ENCODE measurements around the gene CBFA2T3. TPM values are rescaled to one million over a fixed set of nuclear protein-coding genes. Genes with fewer than 3 reads are reported as not detected.
"Not testable (repeated sequence)": the region's sequence is repeated elsewhere in the genome, so short reads cannot be mapped to it uniquely, and the experiment has no call there.

The CBFA2T3 gene
- polyA plus RNA-seq (ENCODE audit: insufficient read length in 10 of 10) = 10 to 100 TPM in 9 of 10 donors, 1 to 10 TPM in 1; 9.4 to 19.0 (median 16.4) TPM
- long read RNA-seq, donor 1 = 0 reads
- long read RNA-seq, donor 2 = 0 reads
- long read RNA-seq, donor 3 = 0 reads
- long read RNA-seq, donor 4, full-length matches to known transcripts = 1 of 1 reads
- long read RNA-seq, donor 4, partial matches to known transcripts = 0 of 1 reads
- long read RNA-seq, donor 4, other reads (novel, unspliced or antisense) = 0 of 1 reads
- long read RNA-seq, donor 5, partial matches to known transcripts = 15 of 16 reads
- long read RNA-seq, donor 5, other reads (novel, unspliced or antisense) = 0 of 16 reads
- long read RNA-seq, donor 6, partial matches to known transcripts = 0 of 1 reads
- long read RNA-seq, donor 6, other reads (novel, unspliced or antisense) = 0 of 1 reads
- long read RNA-seq, donor 7, full-length matches to known transcripts = 2 of 2 reads
- long read RNA-seq, donor 7, partial matches to known transcripts = 0 of 2 reads
- long read RNA-seq, donor 7, other reads (novel, unspliced or antisense) = 0 of 2 reads
- long read RNA-seq, donor 8 = 0 reads
- long read RNA-seq, donor 9 = 0 reads

DNA sequence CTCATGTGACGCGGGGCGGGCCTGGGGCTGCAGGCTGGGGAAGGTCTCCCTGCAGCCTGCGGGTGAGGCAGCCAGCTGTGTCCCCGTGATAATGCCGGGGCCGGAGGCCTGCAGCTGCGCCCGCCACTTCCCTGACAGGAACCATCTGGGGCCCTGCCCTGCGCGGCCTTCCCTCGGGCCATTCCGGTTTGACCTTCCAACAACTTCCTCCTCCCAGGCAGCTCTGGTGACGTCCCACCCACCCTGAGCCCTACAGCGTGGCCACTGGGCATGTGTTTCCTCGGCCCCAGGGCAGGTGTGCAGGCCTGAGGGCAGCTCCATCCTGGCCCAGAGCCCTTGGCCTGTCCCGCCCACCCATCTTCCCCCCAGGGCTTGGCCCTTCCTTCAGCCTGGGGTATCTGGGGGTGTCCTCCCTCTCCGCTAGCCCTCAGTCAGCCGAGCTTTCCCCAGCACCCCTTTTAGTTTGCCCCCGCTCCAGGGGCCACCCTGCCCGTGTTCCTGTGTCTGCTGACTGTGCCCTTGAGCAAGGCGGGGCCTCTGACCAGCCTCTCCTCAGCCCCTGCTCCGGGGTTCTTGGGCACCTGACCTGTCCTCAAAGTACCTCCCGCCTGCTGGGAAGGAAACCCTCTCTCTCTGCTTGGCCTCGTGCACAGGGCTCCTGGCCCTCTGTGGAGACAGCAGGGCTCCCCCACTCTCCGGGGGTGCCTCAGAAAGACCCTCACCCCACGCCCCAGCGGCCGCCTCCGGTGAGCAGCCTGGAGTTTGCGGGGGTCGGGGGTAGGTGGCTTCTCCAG lies at the start of gene CBFA2T3:
CBFA2T3 (minus strand) TSS at position 190 of the 794 bp plus-strand sequence. CDS start 400 bp downstream, outside the sequence.
- peak; percentile 52 to 81 (median 61) for DNase-seq

DNA sequence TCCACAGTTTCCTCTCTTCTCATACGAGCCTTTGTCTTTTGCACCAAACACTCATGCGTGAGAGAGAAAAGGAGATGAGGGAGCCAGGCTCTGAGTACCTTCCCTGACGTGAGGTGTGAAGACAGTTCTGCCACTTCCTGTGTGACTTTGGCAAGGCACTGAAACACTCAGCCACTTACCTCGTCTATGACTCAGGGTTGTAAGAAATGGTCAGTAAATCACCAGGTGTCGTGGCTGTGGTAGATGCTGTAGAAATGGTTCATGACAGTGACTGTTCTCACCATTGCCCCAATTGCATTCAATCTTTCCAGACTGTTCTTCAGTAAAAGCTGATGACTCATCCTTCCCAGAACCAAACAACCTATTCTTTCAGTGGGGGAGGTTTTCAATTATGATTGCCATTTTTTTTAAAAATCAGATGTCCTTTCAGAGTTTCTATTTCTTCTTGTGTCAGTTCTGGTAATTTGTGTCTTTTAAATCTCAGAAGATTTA lies 49.2 kb upstream of the CBFA2T3 start:
- DNase-seq = no peak

DNA sequence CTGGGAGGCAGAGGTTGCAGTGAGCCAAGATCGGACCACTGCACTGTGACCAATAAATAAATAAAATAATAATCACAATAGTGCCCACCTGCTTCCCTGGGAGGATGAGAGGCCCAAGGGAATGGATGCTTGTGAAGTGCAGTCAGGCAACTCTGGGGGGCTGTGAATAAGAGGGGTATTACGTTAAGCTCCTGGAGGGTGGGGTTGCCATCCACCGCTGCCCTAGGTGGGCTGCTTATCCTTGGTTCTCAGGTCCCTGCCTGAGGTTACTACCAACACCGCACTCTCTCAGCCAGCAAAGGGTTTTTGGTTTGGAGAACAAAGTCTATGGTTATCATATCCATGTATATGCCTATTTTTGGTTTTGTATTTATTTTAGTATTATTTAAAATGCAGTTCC lies 48.6 kb upstream of the CBFA2T3 start:
- no peak for DNase-seq

DNA sequence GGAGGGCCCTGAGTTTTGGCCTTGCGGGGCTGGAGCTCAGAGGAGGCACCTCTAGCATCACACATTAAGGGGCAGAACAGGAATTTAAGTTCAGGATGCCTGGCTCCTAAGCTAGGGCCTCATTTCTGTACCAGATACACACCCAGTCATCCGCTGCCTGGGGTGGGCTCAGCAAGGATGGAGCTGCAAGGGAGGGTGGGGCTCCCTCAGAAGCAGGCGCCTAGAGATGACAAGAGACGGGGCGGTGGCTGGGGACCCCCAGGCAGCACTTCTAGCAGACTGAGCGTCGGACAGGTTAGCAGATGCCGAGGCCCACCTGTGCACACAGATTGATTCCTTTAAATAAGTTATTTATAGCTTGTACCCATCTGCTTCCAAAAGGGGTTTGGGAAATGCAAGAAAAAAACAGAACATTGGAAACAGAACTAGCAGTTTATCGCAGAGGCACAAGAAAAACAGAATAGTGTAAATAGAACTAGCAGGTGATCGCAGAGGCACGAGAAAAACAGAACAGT lies 47.6 kb upstream of the CBFA2T3 start:
- DNase-seq = no peak

DNA sequence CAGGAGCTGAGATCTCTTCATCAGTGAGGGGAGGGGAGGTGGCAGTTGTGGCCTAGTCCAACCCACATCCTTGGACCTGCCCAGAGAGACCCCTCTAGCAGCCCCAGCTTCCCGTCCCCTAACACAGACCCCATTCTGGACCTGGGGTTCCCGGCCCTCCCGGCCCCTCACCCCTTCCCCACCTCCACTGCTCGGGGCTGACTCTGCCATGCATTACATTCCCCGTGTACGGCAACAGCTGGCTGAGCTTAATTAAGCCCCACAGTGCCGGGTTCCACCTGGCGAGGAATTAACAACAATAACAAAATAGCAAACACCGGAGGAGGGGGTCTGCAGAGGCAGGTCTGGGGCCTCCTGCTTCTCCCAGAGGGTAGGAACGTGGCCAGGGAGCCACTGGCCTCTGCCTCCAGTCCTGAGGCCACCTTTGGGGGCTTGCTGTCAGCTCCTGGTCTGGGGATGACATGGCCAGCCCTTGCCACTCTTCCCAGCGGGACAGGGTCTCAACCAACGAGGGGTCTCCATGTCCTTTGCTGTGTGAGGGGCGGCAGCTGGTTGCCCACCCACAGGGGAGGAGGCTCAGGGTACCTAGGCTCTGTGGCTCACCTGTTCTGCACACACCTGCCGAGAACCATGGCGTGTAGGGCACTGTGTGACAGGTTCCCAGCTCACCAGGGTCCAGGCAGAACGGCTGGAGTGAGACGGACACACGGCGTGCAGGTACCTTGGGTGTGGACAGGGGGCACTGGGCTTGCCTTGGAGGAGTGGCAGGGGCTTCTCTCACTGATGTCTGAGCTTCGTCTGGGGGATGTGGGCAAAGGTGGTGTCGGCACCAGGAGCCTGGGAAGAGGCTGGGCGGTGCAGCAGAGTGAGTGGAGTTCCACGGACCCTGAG lies 46.9 kb upstream of the CBFA2T3 start:
- DNase-seq = no peak

DNA sequence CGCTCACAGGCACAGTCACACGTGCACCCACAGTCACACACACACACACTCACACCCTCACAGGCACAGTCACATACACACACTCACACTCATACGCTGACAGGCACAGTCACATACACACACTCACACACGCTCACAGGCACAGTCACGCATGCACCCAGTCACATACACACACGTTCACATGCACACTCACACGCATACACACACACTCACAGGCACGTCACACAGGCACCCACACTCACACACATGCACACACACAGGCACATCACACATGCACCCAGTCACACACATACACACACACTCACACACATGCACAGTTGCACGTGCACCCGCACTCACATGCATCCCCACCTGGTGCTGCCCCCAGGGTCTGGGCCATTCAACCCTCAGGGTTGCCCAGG lies 46.1 kb upstream of the CBFA2T3 start:
- DNase-seq = no peak

DNA sequence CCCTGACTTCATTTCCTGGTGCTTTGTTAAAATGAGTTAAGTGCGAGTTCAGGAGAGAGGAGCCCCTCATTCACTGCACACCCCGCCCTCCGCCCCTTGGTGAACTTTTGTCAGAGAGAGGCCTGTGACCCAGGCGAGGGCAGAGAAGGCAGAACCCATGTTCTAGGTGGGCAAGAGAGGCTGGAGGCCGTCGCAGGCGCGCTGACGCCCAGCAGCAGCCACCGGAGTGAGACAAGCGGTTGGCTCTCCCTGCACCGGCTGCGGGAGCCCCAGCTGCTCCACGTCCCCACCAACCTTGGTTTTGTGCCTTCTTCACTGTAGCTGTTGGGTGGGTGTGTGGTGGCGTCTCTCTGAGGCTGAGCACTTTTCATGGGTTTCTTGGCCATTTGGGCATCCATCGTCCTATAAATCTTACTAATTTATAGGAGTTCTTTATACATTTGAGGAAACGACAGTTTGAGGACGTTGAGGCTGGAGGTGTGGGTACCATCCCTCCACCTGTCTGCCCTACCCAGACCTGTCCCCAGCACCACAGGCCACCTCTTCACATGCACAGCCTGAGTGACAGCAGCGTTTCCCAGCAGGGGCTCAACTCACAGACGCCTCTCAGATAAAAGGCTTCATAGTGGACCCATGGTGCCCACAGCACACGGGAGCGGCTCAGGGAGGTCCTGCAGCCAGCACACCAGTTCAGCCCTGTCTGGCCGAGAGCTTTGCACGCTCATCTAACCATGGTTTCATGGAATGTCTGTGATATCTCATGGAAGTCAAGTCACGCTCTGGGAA lies 45.2 kb upstream of the CBFA2T3 start:
- no peak for DNase-seq

DNA sequence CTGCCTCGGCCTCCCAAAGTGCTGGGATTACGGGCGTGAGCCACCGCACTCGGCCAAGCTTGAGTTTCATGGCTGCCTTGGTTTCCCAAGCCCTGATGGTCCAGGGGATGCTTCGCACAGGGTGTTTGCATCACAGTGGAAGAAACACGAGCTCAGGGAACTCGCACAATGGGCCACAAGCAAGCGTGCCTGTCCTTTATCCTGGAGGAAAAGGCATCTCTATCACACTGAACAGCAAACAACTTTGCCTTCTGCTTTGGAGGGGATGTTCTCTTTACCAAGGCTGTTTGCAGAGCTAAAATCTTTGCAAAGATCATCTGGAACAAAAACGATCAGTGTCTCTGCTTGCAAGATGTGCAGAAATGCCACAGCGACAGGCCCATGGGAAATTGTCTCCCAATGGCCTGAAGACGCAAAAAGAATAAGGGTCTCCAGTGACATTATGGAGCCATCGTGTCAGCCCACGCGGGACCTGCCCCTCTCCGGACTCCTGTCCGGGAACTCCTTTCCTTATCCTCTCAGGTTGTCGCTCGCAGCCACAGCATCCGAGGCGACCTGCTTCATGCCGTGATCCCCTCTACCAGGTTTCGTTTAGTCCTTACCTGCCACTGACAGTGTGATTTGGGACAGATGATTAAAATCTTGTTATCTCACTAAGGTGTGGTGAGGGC lies 44.1 kb upstream of the CBFA2T3 start:
- DNase-seq = no peak

DNA sequence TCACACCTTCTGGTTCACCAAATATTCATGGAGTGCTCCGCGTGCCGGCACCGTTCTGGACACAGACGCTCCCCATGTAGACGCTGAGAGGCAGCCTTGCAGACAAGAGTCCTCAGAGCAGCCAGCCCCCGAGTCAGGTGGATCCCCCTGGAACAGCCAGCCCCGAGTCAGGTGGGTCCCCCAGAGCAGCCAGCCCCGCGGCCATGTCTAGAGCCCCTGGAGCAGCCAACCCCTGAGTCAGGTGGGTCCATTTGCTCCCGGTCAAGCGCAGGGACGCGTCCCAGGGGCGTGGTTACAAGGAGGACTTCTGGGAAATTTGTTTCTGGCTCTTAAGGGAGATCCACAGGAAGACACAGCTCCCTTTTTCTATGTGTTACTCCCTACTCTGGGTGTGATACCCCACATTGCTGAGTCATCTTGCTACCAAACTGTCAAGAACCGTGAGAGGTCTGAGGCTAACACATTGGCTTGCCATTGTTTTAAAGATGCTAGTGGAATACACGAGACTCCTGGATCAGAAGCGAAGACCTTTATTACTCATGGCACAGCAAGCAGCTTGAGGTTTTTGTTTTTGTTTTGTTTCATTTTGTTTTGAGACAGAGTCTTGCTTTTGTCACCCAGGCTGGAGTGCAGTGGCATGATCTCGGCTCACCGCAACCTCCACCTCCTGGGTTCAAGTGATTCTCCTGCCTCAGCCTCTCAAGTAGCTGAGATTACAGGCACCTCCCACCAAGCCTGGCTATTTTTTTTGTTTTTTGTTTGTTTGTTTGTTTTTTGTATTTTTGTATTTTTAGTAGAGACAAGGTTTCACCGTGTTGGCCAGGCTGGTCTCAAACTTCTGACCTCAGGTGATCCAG lies 43.3 kb upstream of the CBFA2T3 start:
- no peak for DNase-seq

DNA sequence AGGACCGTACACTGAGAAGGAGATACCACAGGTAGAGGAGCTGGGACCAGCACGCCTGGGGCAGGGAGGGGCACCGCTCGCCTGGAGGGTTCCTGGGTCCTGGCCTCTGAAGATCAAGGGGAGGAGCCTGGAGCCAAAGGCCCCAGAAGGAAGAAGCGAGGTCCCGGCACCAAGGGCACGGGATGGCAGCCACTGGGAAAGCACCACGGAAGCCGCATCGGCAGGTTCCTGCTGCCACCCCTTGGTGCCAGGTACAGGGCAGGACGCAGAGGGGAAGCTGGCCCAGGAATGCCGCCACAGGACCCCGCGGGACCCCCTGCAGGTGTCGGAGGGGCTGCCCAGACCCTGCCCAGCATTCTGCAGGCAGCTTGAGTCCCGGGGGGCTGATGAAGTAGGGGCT lies 42.5 kb upstream of the CBFA2T3 start:
- DNase-seq = no peak

DNA sequence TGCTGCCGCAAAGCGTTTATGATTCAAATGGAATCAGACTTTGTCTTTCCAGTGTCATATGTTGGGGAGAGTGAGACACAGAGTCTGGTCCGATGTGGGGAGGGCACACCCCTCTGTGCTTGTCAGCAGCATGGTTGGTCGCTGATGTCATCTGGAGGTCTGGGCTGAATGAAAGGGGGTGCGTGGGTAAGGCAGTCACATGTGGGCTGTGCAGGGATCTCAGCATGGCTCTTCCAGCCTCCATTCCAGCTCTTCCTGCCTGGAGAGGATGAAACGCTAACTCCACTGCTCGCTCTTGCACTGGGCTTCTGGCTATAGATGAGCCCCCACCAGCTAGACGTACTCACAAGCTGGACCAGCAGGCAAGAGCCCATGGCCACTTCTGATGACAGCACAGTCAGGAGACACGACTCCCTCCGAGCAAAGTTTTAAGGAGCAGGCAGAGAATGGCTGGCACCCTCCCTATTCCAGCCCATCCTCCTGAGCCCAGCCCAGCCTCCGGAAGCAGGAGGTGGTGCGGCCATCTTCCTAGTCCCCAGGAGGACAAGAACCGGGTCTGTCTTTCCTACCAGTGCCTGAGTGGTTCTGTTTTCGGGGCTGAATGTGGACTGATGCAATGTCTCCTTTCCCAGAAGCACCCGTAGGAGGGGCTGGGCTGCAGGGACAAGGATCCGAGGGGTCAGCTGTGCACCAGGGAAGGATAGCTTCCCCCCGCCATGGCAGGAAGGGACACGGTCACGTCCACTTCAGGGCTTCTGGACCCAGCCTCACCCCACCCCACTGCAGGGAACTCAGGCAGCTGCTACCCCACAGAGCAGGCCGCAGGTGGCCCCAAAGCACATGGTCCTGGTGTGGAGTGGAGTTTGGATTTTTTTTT lies 41.5 kb upstream of the CBFA2T3 start:
- DNase-seq = no peak

DNA sequence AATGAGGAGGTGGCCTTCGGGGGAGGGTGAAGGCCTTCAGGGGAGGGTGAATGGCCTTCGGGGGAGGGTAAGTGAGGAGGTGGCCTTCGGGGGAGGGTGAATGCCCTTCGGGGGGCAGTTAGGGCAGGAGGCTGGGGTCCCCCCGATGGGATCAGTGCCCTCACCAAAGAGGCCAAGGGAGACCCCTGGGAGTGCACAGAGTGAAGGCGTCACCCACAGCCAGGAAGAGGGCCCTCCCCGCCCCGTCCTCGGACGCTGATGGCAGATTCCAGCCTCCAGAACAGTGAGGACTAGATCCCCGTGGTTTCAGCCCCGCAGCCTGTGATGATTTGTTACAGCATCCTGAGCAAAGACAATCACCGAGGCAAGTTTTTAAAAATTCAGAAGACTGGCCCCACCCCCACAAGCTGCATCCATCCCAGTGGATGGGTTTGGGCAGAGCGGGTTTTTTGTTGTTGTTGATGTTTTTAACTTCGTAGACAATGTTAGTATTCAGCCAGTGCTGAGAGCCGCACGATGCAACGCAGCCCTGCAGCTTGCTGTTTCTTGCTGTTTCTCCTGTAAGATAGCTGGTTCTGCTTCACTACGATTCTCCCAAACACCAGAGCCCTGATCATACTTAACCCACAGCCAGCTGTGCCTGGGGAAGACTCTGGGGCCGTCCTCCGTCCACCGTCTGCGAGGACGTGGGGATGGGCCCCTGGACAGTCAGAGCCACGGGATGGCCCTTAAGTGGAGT lies 40.7 kb upstream of the CBFA2T3 start:
- no peak for DNase-seq

DNA sequence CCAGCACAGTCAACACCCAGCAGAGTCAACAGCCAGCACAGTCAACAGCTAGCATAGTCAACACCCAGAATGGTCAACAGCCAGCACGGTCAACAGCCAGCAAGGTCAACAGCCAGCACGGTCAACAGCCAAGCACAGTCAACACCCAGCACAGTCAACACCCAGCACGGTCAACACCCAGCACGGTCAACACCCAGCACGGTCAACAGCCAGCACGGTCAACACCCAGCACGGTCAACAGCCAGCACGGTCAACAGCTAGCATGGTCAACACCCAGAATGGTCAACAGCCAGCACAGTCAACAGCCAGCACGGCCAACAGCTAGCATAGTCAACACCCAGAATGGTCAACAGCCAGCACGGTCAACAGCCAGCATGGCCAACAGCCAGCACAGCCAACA lies 39.6 kb upstream of the CBFA2T3 start:
- DNase-seq = not testable (repeated sequence)

DNA sequence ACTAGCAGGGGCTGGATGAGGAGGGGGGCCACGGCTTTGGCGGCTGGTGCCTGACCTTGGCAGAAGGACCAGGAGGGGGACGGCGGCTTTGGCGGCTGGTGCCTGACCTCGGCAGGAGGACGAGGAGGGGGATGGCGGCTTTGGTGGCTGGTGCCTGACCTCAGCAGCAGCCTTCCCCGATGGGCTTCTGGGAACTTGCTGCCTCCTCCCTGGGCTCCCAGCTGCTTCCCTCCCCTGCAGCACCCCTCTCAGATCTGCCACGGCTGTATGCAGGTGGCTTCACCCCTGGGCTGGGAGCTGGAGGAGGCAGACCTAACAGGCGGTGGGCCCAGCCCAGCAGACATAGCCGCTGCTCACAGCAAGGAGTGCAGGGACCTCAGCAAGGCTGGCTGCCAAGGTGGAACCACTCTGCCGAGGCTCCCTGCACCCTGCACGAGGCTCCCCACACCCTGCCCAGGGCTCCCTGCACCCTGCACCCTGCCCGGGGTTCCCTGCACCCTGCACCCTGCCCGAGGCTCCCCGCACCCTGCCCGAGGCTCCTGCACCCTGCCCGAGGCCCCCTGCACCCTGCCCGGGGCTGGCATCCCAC lies 38.4 kb upstream of the CBFA2T3 start:
- no peak for DNase-seq

DNA sequence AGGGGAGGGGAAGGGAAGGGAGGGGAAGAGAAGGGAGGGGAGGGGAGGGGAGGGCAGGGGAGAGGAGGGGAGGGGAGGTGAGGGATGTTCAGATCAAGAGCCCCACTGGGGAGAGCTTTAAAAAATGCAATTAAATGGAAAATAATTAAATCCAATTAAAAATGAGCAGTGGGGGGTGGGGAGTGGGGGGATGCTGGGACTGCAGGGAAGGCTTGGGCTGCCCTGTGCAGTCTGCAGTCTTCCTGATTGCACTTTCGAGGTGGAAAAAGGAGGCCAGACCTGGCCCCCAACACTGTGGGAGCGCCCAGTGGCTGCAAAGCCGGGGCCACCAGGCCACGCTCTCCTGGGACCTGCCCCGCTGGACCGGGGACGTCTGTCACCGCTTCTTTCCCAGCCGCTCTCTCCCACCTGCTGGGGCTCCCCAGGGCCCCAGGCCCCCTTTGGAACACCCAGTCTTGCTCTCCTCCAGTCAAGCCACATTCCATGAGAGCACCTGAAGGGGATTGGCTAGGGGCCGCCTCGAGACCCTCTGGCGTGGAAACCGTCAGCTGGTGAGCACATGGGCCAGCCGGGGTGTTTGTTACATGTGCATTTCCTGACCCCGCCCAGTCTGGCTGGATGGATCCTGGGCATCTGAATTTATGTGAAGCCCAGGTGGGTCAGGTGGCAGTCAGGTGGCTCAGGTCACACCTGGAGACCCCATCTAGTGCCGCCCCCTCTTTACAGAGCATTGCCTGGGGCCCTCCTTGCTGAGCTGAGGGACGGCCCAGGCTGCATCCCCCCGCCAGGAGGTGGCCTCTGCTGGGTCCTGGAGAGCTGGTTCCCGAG lies 37.6 kb upstream of the CBFA2T3 start:
- no peak for DNase-seq
